Uterus (tissue), 2 donors: Measurements from ENCODE around the gene SNTG2.

Experiments used
- CTCF ChIP-seq, 4 experiments: fragments of 200-600 bp in 2 of 4; fragments of 450-650 bp in 2 of 4; sonication (generic) in 2 of 4; IDR thresholded peaks; one replicate each; pipeline ENCODE4 v1.5.1; 2016 to 2019; ENCODE audit warnings: antibody characterized with exemption in 4 of 4, mild to moderate bottlenecking in 2 of 4, moderate library complexity in 1 of 4
- POLR2A ChIP-seq, 2 donors: fragments of 450-650 bp; IDR thresholded peaks; one replicate each; pipeline ENCODE4 v1.6.1; 2016; ENCODE audit warnings: antibody characterized with exemption in 2 of 2, mild to moderate bottlenecking in 1 of 2, moderate library complexity in 1 of 2

- TF ChIP-seq CTCF (IDR thresholded peaks at IDR 0.05) (no peak), POLR2A (IDR thresholded peaks at IDR 0.05) (no peak)
These were observed 354.8 kb downstream of the SNTG2 start for GRCh38 chr2:1305342-1306013.
